HL-60/S4 treated with phorbol 12-myristate 13-acetate at 8.2 ng/mL for 4 days and 3 days (cell line): ENCODE results near the gene QPRT.
"Not testable (repeated sequence)": the region's sequence is repeated elsewhere in the genome, so short reads cannot be mapped to it uniquely, and the experiment has no call there.

Experiments
- in situ Hi-C: fragments of 300-500 bp; cut with MboI; formaldehyde crosslinking; loops from 2 replicates; pipeline ENCODE4 v1.15.0; 2022; ENCODE audit warnings: low sequenced_read_pairs

Gene QPRT

DNA sequence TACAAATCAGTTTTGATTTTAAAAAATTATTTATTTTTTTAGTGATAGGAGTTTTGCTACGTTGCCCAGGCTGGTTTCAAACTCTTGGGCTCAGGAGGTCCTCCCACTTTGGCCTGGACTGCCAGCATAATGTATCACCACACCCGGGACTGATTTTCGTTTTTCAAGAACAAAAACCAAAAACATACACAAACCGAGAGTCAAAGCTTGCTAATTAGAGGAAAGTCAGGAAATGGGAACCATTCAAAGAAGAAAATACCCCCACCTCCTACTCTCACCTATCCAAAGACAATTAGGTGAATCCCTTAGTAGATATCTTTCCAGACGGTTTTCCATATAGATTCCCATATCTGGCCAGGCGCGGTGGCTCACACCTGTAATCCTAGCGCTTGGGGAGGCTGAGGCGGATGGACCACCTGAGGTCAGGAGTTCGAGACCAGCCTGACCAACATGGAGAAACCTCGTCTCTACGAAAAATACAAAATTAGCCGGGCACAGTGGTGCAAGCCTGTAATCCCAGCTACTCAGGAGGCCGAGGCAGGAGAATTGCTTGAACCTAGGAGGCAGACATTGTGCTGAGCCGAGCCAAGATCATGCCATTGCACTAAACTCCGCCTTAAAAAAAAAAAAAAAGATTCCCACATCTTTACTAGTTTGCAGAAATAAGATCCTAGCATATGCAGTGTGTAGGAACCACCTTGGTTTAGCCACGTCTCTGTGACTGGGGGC lies 16.8 kb upstream of the QPRT start:
- in situ Hi-C loops = no loop called here

- in situ Hi-C loops = no loop called here
Measured at GRCh38 chr16:29662729-29663015, 16.3 kb upstream of the QPRT start.

GRCh38 chr16:29663016-29663806 lies 15.8 kb upstream of the QPRT start, which contains the start of gene SPN:
TSS of gene SPN (plus strand) at chr16:29663247. CDS start at chr16:29663729, 482 bp downstream.
- in situ Hi-C loops = no loop called here

GRCh38 chr16:29663807-29664090 lies 15.2 kb upstream of the QPRT start:
- in situ Hi-C loops = no loop called here

DNA sequence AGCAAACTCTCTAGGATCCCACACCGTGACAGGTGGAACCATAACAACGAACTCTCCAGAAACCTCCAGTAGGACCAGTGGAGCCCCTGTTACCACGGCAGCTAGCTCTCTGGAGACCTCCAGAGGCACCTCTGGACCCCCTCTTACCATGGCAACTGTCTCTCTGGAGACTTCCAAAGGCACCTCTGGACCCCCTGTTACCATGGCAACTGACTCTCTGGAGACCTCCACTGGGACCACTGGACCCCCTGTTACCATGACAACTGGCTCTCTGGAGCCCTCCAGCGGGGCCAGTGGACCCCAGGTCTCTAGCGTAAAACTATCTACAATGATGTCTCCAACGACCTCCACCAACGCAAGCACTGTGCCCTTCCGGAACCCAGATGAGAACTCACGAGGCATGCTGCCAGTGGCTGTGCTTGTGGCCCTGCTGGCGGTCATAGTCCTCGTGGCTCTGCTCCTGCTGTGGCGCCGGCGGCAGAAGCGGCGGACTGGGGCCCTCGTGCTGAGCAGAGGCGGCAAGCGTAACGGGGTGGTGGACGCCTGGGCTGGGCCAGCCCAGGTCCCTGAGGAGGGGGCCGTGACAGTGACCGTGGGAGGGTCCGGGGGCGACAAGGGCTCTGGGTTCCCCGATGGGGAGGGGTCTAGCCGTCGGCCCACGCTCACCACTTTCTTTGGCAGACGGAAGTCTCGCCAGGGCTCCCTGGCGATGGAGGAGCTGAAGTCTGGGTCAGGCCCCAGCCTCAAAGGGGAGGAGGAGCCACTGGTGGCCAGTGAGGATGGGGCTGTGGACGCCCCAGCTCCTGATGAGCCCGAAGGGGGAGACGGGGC lies 14.7 kb upstream of the QPRT start:
- in situ Hi-C loops = no loop called here

DNA sequence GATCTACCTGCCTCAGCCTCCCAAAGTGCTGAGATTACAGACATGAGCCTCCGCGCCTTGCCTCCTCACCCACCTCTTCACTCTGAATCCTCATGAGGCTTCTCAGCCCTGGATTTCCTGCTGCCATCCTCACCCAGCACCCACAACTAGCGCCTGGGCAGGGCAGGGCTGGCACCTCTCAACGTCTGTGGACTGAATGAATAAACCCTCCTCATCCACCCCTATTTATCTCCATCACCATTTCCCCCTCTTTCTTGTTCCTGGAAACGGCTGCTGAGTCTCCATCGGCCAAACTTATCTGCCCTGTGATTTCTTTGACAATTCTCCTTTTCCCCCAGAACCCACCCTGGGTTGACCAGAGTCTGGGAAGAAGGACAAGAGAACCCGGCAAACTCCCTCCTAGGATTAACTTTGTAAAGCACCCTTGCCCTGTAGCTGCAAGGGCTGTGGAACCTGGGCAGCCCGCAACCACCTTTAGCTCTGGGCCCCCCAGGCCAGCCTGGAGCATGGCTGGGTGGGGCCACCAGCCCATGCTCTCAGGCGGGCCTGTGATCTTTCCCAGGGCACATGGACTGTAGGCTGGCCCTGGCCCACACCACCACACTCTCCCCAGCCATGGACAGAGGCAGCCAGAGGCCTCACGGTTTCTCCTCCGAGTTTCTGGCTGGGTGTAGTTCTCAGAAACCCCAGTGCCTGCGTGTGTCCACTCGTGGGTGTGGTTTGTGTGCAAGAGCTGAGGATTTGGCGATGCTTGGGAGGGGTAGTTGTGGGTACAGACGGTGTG lies 13.5 kb upstream of the QPRT start:
- in situ Hi-C loops = no loop called here

- in situ Hi-C loops = not testable (repeated sequence)
Measured at GRCh38 chr16:29667322-29667610, 11.7 kb upstream of the QPRT start.

- in situ Hi-C loops = no loop called here
Measured at GRCh38 chr16:29667755-29668154, 11.2 kb upstream of the QPRT start.

DNA sequence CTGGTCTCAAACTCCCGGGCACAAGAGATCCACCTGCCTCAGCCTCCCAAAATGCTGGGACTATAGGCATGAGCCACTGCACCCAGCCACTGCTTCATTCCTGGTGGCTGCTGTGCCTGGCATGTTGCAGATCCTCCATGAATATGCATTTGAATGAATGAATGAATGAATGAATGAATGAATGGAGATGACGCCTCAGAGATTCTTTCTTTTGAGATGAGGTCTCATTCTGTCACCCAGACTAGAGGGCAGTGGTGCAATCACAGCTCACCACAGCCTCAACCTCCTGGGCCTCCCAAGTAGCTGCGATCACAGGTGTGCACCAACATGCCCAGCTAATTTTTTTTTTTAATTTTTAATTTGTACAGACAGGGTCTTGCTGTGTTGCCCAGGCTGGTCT lies 10.7 kb upstream of the QPRT start:
- in situ Hi-C loops = no loop called here

GRCh38 chr16:29673501-29673900 lies 5.5 kb upstream of the QPRT start:
- in situ Hi-C loops = no loop called here

DNA sequence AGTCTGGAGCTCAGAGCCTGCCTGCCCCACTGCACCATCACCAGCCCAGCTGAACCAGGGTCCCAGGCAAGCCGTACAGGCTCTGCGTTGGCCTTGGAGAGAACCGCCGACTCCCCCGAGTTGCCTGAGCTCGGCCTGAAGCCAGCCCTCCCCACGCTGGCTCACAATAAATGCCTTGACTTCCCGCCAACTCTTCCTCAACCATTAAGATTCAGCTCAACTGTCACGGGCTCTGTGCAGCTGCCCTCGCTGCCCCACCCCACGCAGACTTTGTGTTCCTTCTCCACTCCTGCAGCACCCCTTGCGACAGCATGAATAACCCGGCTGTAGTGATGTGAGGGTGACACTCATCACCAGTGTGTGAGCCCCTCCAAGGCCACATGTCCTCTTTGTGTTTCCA lies 4.8 kb upstream of the QPRT start:
- in situ Hi-C loops = no loop called here

- in situ Hi-C loops = loop anchor here (25.0 kb wide), 1 partner anchor 361 kb away; the partner anchor contains the start of gene TLCD3B
Measured at GRCh38 chr16:29675811-29676643, 3.0 kb upstream of the QPRT start.

- in situ Hi-C loops = loop anchor here (25.0 kb wide), 1 partner anchor 360 kb away; the partner anchor contains the start of gene TLCD3B
Measured at GRCh38 chr16:29676989-29677785, 1.8 kb upstream of the QPRT start.

DNA sequence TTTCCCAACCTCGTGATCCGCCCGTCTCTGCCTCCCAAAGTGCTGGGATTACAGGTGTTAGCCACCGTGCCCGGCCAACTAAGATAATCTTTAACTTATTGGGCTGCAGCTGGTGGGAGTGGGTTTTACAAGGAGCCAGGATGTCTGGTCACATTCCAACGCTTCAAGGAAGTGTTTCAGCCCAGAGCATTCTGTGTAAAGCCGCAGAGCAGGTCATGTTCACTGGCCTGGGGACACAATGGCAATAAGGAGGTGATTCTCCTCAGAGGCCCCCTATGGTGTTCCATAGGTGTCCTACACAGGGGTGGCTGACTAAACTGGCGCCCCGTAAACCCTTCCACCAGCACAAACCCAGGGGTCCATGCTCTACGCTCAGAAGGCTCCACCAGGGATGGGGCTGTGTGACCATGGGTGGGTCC lies 1.2 kb downstream of the QPRT start:
- in situ Hi-C loops = loop anchor here (25.0 kb wide), 1 partner anchor 357 kb away; the partner anchor contains the start of gene TLCD3B

GRCh38 chr16:29683543-29684090 lies 4.6 kb downstream of the QPRT start:
- in situ Hi-C loops = loop anchor here (25.0 kb wide), 1 partner anchor 354 kb away; the partner anchor contains the start of gene TLCD3B

GRCh38 chr16:29684679-29685078 lies 5.7 kb downstream of the QPRT start:
- in situ Hi-C loops = loop anchor here (25.0 kb wide), 1 partner anchor 353 kb away; the partner anchor contains the start of gene TLCD3B

GRCh38 chr16:29686740-29687332 lies 7.9 kb downstream of the QPRT start:
- in situ Hi-C loops = loop anchor here (25.0 kb wide), 1 partner anchor 350 kb away; the partner anchor contains the start of gene TLCD3B

GRCh38 chr16:29687755-29688154 lies 8.8 kb downstream of the QPRT start:
- in situ Hi-C loops = loop anchor here (25.0 kb wide), 1 partner anchor 350 kb away; the partner anchor contains the start of gene TLCD3B
